ENCODE measurements around the gene ERICH6. TPM values are rescaled to one million over a fixed set of nuclear protein-coding genes. Genes with fewer than 3 reads are reported as not detected.

The ERICH6 gene
- total RNA-seq, 1 donor from 2014 or later = not detected

- no peaks in the 10 kb centered on the region for H3K4me1 ChIP-seq
- no peak for DNase-seq (ENCODE audit: extremely low spot score in 2 of 2)
- H3K27me3 ChIP-seq = no peaks in the 10 kb centered on the region
- no peak overlapping the region for H3K27ac ChIP-seq
- no peak for TF ChIP-seq POLR2AphosphoS5 (IDR thresholded peaks at IDR 0.05; ENCODE audit: insufficient read depth in 1 of 2, low read depth in 1 of 2)
- TF ChIP-seq POLR2A (IDR thresholded peaks at IDR 0.05) = no peak
- TF ChIP-seq CTCF (IDR thresholded peaks at IDR 0.05) = no peak
- intact Hi-C loops (cut with DNase I) = no loop called here
- H3K36me3 ChIP-seq = no peaks in the 10 kb centered on the region
- no peak overlapping the region for H3K4me3 ChIP-seq
- no peaks in the 10 kb centered on the region for H3K9me3 ChIP-seq
Measured at GRCh38 chr3:150640256-150640655, 63.5 kb downstream of the ERICH6 start.

GRCh38 chr3:150639262-150639661 lies 64.5 kb downstream of the ERICH6 start:
- Histone ChIP-seq H3K27ac (no peak overlapping the region), H3K36me3 (no peaks in the 10 kb centered on the region), H3K27me3 (no peaks in the 10 kb centered on the region), H3K9me3 (no peaks in the 10 kb centered on the region), H3K4me3 (no peak overlapping the region), H3K4me1 (no peaks in the 10 kb centered on the region)
- intact Hi-C loops (cut with DNase I) = no loop called here
- no peak for DNase-seq (ENCODE audit: extremely low spot score in 2 of 2)
- TF ChIP-seq CTCF (IDR thresholded peaks at IDR 0.05) (no peak), POLR2AphosphoS5 (IDR thresholded peaks at IDR 0.05; ENCODE audit: insufficient read depth in 1 of 2, low read depth in 1 of 2) (no peak)

- no peaks in the 10 kb centered on the region for H3K4me1 ChIP-seq
- H3K9me3 ChIP-seq = no peaks in the 10 kb centered on the region
- H3K27me3 ChIP-seq = no peaks in the 10 kb centered on the region
- no peak overlapping the region for H3K4me3 ChIP-seq
- TF ChIP-seq CTCF (IDR thresholded peaks at IDR 0.05) (no peak), POLR2A (IDR thresholded peaks at IDR 0.05) (no peak), POLR2AphosphoS5 (IDR thresholded peaks at IDR 0.05; ENCODE audit: insufficient read depth in 1 of 2, low read depth in 1 of 2) (no peak)
- DNase-seq (ENCODE audit: extremely low spot score in 2 of 2) = no peak
- H3K36me3 ChIP-seq = peaks cover 0 to 1% of the 10 kb centered on the region in 2 donors
- intact Hi-C loops (cut with DNase I) = no loop called here
- no peak overlapping the region for H3K27ac ChIP-seq
Measured at GRCh38 chr3:150636258-150636657, 67.5 kb downstream of the ERICH6 start.

GRCh38 chr3:150635526-150635925 lies 68.2 kb downstream of the ERICH6 start:
- intact Hi-C loops (cut with DNase I) = no loop called here
- no peaks in the 10 kb centered on the region for H3K4me1 ChIP-seq
- TF ChIP-seq POLR2A (IDR thresholded peaks at IDR 0.05) = no peak
- no peak for TF ChIP-seq CTCF (IDR thresholded peaks at IDR 0.05)
- no peak for TF ChIP-seq POLR2AphosphoS5 (IDR thresholded peaks at IDR 0.05; ENCODE audit: insufficient read depth in 1 of 2, low read depth in 1 of 2)
- no peak overlapping the region for H3K27ac ChIP-seq
- no peaks in the 10 kb centered on the region for H3K27me3 ChIP-seq
- no peak for DNase-seq (ENCODE audit: extremely low spot score in 2 of 2)
- no peaks in the 10 kb centered on the region for H3K9me3 ChIP-seq
- H3K4me3 ChIP-seq = no peak overlapping the region
- peaks cover 0 to 8% of the 10 kb centered on the region in 2 donors for H3K36me3 ChIP-seq

GRCh38 chr3:150635076-150635475 lies 68.6 kb downstream of the ERICH6 start:
- intact Hi-C loops (cut with DNase I) = no loop called here
- no peak for DNase-seq (ENCODE audit: extremely low spot score in 2 of 2)

More at GRCh38 chr3:150635076-150635475, 68.6 kb downstream of the ERICH6 start:
- Histone ChIP-seq H3K27ac (no peak overlapping the region), H3K4me3 (no peak overlapping the region), H3K36me3 (peaks cover 0 to 12% of the 10 kb centered on the region in 2 donors), H3K4me1 (no peaks in the 10 kb centered on the region), H3K9me3 (no peaks in the 10 kb centered on the region), H3K27me3 (no peaks in the 10 kb centered on the region)
- no peak for TF ChIP-seq CTCF (IDR thresholded peaks at IDR 0.05)
- TF ChIP-seq POLR2AphosphoS5 (IDR thresholded peaks at IDR 0.05; ENCODE audit: insufficient read depth in 1 of 2, low read depth in 1 of 2) = no peak
- no peak for TF ChIP-seq POLR2A (IDR thresholded peaks at IDR 0.05)
